GM18498 (cell line): ENCODE data around the gene ARHGAP31.
"Not testable (repeated sequence)": the region's sequence is repeated elsewhere in the genome, so short reads cannot be mapped to it uniquely, and the experiment has no call there.

Source experiments
- ATAC-seq: cut with Tn5 transposase; IDR thresholded peaks from one replicate; pipeline ENCODE4 v1.9.1; 2021; ENCODE audit warnings: mild to moderate bottlenecking, moderate library complexity; ENCODE audit not compliant: unreplicated experiment

ARHGAP31 gene, protein sequence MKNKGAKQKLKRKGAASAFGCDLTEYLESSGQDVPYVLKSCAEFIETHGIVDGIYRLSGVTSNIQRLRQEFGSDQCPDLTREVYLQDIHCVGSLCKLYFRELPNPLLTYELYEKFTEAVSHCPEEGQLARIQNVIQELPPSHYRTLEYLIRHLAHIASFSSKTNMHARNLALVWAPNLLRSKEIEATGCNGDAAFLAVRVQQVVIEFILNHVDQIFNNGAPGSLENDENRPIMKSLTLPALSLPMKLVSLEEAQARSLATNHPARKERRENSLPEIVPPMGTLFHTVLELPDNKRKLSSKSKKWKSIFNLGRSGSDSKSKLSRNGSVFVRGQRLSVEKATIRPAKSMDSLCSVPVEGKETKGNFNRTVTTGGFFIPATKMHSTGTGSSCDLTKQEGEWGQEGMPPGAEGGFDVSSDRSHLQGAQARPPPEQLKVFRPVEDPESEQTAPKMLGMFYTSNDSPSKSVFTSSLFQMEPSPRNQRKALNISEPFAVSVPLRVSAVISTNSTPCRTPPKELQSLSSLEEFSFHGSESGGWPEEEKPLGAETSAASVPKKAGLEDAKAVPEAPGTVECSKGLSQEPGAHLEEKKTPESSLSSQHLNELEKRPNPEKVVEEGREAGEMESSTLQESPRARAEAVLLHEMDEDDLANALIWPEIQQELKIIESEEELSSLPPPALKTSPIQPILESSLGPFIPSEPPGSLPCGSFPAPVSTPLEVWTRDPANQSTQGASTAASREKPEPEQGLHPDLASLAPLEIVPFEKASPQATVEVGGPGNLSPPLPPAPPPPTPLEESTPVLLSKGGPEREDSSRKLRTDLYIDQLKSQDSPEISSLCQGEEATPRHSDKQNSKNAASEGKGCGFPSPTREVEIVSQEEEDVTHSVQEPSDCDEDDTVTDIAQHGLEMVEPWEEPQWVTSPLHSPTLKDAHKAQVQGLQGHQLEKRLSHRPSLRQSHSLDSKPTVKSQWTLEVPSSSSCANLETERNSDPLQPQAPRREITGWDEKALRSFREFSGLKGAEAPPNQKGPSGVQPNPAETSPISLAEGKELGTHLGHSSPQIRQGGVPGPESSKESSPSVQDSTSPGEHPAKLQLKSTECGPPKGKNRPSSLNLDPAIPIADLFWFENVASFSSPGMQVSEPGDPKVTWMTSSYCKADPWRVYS (N-terminal part only)

DNA sequence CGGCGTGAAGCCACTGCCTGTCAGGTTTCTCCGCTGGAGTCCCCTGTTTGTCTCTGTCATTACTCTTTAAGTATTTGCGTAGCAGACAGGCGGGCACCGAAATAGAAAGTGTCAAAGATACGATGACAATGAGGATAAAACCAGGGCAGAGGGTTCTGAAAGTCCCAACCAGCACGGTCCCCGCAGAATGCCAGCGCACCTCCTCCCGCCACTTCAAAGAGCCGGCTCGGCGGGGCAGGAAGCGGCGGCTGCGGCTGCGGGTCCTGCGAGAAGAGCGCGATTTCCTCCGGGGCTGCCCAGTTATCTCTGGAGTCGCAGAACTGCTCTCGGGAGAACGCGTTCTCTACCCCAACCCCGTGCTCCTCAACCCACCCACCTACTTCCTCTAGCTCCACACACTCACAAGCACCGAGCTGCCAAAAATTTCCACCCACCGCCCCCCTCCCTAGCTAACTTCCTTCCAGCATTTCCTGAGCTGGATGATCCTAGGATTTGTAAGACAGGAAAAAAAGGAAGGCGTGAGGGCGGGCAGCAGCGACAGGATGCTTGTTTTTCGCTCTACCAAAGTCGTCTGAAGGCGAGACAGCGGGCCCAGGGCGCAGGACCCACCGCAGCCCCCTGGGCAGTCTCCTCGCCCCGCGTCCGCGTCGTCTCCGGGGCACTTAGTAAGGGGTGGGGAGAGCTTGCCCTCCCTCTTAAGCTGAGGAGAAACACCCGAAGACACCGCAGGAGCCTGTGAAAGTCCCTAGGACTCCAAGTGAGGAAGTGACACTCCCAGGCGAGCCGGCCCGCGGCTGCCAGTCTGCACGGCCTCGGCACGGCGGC is at the start of gene ARHGAP31:
TSS of gene ARHGAP31 (plus strand) at position 513 of the 825 bp plus-strand sequence. CDS start 522 bp downstream, outside the sequence.
- peak; percentile 63 for ATAC-seq

DNA sequence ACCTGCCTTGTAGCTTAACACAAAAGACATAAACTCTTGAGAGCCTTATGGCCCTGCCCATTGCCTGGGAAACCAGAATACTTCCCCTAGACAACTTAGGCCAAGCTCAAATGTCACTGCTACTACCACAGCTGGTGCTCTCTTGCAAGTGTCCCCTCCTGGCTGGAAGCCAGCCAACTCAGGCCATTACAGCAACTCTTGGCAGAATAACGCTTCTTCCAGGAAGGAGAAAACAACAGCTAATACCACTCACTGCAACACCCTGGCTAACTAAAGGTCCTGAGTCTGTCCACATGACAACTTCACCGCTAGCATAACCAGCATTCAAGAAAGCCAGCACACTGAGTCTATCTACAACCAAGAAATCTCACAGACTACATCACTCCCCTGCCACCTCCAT is 48.4 kb upstream of the ARHGAP31 start:
- ATAC-seq, result no peak

DNA sequence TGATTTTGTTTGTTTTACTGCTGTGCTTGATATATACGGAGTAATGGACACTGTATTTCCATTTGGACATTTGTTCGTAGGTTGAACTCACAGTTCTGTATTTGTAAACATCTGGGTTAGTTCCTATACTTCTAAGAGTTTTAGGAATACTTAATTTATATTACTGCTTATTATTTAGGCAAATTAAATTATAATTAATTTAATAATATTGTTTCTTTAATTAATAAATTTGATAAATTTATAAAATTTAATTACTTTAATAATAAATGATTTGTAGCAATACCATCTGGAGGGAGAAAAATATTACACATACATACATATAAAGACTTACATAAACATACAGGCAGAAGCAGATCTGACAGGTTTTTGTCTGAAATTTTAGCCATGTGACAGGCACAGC is 39.0 kb upstream of the ARHGAP31 start:
- ATAC-seq, result no peak

DNA sequence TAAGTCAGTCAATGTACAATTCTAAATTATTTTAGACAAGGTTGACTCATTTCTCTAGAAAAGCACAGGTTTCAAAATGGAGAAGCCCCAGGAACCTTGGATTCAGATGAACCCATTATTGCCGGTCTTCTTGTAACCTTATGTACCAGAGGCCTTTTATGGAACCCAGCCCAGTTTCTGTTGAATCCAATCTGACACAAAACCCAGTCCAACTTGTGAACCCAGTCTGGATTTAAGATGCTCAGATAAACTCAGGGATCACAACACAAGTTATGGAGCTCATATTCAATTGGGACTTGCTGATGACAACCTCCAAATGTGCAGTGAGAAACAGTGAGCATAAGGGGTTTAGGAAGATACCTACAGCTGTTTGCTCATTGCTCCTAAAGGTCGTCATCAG is 37.1 kb upstream of the ARHGAP31 start:
- ATAC-seq, result no peak

DNA sequence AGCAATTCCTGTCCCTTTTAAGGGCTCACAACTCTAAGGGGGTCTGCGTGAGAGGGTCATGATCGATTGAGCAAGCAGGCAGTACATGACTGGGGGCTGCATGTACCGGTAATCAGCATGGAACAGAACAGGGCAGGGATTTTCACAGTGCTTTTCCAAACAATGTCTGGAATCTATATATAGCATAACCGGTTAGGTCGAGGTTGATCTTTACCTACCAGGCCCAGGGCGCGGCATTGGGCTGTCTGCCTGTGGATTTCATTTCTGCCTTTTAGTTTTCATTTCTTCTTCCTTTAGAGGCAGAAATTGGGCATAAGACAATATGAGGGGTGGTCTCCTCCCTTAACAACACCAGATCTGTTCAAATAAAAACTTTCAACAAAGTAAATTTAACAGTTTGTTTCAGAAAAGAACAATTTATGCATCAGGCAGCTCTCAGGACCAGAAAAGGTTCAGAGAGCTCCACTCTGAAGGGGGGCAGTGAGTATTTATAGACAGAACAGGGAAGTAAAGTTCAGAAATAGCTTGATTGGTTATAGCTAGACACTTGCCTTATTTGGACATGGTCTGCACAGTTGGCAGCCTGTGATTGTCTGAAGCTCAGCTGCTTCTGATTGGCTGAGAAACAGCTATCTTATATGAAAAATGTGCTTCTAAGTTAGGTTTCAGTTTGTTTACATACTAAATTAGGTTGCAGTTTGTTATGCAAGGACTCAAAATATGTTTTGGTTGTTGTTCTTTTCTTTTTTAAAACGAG is 36.4 kb upstream of the ARHGAP31 start:
- peak; percentile 64 for ATAC-seq

DNA sequence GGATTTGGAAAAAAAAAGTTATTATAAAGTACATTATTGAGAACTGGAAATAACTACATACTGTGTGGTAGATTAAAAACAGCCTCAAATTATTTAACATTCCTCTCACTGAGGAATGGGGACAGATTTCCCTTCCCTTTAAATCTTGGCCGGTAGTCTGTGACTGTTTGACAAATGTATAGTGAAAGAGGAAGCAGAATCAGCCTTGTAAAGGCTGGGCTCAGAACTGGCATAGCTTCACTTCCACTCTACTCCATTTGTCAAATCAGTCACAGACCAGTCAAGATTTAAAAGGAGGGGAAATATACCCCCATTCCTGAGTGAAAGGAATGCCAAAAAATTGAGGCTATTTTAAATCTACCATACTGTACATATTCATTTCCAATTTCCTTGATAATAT is 35.3 kb upstream of the ARHGAP31 start:
- peak; percentile 96 for ATAC-seq

DNA sequence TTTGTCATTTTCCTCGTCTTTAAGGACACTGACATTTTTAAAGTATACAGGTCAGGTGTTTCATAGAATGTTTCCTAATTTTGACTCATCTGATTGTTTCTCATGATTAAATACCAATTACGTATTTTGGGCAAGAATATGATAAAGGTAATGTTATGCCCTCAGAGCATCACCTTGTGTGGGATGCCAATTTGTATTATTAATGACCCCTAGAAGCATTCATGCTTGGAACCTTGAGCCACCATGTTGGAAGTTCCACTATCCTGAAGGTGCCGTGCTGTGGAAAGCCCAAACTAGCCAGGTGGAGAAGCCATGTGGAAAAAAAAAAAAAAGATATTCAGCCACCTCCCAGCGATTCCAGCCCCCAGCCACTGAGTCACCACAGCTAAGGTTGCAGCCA is 34.4 kb upstream of the ARHGAP31 start:
- ATAC-seq, result no peak

DNA sequence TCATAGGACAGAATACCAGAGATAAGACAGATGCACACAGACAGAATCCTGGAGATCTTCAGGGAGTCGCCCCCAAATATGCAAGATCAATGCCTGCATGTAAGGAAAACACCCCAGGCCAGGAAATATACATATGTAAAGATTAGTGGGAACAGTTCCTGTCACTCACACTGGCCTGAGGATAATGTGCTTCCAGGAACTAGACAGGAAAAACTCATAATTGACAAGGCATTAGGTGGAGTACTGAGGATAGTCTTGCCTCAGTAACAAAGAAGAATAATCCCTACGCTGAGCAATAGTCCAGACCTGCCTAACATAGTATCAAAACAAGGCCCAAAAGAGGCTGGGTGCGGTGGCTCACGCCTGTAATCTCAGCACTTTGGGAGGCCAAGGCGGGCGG is 33.1 kb upstream of the ARHGAP31 start:
- ATAC-seq, result no peak

DNA sequence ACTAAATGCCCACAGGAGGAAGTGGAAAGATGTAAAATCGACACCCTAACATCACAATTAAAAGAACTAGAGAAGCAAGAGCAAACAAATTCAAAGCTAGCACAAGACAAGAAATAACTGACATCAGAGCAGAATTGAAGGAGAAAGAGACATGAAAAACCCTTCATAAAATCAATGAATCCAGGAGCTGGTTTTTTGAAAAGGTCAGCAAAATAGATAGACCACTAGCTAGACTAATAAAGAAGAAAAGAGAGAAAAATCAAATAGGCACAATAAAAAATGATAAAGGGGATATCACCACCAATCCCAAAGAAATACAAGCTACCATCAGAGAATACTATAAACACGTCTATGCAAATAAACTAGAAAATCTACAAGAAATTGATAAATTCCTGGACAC is 24.0 kb upstream of the ARHGAP31 start:
- ATAC-seq, result not testable (repeated sequence)

DNA sequence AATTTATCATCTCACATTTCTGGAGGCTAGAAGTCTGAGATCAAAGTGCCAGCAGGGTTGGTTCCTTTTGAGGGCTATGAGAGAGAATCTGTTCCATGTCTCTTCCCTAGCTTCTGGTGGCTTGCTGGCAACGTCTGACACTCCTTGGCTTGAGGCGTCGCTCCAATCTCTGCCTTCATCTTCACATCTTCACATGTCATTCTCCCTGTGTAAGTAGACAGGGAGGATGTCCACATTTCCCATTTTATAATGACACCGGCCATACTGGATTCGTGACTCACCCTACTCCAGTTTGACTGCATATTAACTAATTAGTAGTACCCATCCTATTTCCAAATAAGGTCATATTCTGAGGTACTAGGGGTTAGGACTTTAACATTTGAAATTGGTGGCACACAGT is 17.5 kb upstream of the ARHGAP31 start:
- ATAC-seq, result no peak

DNA sequence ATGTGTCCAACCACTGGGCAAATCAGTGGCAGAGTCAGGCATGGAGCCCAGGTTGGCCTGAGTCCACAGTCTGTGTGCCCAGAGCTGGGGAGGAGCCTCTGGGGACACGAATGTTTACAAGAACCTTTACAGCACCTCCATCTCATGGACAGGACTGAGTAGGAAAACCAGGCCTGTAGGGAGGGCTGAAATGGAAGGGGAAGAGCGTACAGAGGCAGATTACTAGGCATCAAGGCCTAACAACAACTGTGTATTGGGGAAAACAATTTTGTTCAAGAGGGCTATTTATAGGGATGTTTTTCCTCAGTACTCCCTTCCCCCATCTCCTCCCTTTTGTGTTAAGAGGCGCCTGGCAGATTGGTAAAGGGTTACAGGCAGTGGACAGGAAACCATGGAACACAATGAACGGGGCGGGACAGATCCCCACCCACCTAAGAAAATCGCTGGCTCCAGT is 15.1 kb upstream of the ARHGAP31 start:
- ATAC-seq, result no peak

DNA sequence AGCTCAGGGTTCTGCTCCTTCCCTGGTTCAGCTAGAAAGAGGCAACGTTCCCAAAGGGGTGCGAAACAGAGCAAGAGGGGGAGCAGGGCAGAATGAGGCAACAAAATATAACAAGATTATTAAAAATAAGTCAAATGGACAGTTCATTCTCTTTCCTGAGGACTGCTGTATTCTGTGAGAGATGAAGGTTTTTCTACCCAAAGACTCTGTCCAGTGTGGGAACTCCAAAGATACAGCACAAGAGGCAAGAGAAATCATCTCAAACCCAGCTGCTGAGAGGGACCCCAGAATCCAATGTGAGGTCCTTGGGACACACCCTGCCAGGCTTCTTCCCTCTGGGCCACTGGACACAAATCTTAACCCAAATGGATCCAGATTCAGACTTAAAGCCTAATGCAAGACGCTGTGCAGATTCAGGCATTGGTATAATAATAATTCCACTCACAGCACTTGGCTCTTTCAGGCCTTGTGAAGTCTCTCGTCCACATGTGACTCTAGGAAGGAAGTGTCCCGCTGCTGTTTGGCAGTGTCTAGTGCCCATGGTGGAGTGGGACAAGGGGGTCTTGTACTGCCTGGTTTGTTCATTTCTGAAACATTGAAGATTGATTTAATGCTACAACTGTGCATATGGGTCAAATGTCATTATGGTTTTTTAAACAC is 14.5 kb upstream of the ARHGAP31 start:
- no peak for ATAC-seq

DNA sequence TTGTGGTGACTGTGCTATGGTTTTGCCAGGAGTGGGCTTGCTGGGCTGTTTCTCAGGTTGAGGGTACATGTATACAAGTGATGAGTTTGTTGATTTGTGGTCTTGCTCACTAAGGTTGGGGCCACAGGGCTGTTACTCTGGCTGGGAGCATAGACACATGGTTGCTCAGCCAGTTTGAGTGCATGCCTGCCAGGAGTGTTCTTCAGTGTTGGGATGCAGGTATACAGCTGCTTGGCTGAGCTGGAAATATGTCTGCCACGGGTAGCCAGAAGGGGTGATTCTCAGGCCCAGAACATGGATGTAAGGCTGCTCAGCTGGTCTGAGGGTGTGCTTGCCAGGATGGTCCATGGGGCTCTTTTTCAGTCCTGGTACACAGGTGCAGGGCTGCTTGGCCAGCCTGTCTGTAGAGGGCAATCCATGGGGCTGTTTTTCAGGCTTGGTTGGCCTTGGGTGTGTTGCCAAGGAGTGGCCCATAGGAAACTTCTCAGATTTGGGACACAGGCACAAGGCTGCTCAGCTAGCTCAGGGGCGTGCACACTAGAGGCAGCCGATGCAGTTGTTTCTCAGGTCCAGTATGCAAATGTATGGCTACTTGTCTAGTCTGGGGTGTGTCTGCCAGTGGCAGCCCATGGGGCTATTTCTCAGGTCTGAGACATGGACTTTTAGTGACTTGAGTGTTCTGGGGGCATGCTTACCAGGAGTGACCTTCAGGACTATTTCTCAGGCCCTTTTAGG is 5.3 kb upstream of the ARHGAP31 start:
- ATAC-seq, result no peak

DNA sequence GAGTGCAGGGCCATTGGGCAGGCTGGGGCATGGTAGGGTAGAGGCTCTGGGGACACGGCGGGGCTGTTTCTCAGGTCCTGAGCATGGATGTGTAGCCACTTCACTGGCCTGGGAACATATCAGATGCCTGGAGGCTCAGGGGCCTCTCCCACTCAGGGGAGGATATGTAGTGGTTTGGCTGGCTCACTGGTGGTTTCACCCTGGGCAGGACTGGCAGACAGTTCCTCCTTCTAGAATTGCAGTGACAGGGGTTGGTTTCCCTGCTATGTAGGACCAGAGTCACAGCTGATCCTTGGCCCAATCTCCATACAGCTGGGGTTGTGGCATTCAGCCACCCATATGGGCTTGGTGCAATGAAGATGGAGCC is 4.8 kb upstream of the ARHGAP31 start:
- ATAC-seq, result no peak

DNA sequence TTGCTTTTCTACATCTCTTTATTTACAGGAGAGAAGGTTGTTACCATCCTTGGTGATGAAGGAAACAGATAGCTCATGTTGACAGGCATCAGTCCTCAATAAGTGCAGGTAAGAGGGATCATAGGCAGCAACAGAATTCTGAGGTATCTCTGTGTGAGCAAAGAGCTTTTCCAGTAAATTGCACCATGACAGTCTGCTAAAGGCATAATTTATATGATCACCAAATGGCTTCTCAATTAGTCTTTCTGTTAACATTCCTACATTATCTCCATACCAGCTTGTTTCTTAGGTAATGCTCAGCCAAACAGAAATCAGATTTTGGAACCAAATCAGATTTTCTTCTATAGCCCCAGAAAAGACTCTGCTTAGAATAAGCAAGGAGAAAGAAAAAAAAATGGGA is 3.6 kb upstream of the ARHGAP31 start:
- ATAC-seq, result no peak

DNA sequence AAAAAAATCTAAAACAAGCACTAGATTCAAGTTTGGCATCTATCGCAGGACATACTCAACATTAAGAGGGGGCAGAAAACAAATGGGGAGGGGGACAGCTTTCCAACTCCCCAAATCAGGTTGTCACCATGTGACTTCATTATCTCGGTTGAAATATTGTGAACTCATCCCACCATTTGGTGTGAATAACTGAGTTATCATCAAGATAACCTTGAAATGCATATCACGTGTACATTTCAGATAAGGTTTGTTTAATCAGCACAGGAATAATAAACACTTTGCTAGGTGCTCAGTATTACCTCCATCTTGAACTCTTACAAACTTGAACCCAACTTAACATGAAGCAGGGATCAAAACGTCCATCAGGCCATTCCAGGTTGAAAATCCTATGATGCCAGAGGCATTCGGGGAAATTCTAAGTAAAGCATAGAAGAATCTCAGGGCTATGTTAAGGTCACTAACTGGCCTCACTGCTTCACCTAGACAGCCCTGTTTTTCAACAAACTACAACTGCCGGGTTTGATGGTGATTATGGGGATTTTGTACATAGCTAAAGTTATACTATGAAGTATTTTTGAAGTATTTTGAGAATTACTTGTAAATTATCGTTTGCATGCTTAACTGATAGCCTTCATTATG is 3.0 kb upstream of the ARHGAP31 start:
- no peak for ATAC-seq

DNA sequence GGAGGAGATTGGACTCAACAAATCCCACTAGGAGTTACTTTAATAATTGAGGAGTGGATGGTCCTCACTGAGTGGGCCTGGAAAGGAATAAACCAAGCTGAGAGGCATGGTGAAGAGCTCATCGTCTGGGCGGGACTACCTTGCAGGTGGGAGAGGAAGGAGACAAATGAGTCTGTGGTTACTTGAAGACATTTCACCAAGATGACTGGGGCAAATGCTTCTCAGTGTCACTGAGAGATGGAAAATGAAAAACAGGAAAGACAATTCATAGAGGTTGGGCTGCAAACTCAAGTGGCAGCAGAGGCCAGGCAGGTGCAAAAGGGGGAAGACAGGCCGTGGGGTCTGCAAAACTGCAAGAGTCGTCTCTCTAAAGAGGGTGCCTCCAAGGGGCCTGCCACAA is 1.5 kb upstream of the ARHGAP31 start:
- no peak for ATAC-seq
